K562 (cell line): ENCODE results near the gene NLGN2. TPM values are rescaled to one million over a fixed set of nuclear protein-coding genes. Genes with fewer than 3 reads are reported as not detected.

Experiments
- CHD7 ChIP-seq: fragments of 200-600 bp; sonication (generic); IDR thresholded peaks from one replicate; pipeline ENCODE4 v1.6.1; 2012; ENCODE audit warnings: mild to moderate bottlenecking, low read depth, low read length, inconsistent platforms
- EP400 ChIP-seq: fragments of 450-650 bp; IDR thresholded peaks from 2 replicates; pipeline ENCODE4 v1.6.1; 2017; ENCODE audit warnings: antibody characterized with exemption, mild to moderate bottlenecking, moderate library complexity
- HDAC6 ChIP-seq: IDR thresholded peaks from 2 replicates; pipeline ENCODE4 v1.6.1; 2012; ENCODE audit warnings: low read depth, mild to moderate bottlenecking, control low read depth, inconsistent platforms, low read length, moderate library complexity
- HNRNPLL ChIP-seq: fragments of 200-400 bp; formaldehyde crosslinking; IDR thresholded peaks from 2 replicates; pipeline ENCODE4 v1.6.1; 2017; ENCODE audit warnings: low read length, low read depth, mild to moderate bottlenecking; ENCODE audit not compliant: poor library complexity, severe bottlenecking
- NR2F6 ChIP-seq: fragments of 450-650 bp; formaldehyde crosslinking; IDR thresholded peaks from 2 replicates; pipeline ENCODE4 v1.4.0; 2020; ENCODE audit warnings: mild to moderate bottlenecking
- RERE ChIP-seq: sonication (generic); formaldehyde crosslinking; IDR thresholded peaks from 2 replicates; pipeline ENCODE4 v1.8.0; 2023; ENCODE audit warnings: missing genetic modification reagents, mild to moderate bottlenecking, borderline replicate concordance
- RFX5 ChIP-seq: IDR thresholded peaks from 2 replicates; pipeline ENCODE4 v1.6.1; 2011; ENCODE audit warnings: low read depth, mild to moderate bottlenecking, improper control_type of control experiment, low read length
- RHOXF2B ChIP-seq: fragments of 250-450 bp; sonication (Bioruptor Pico); conservative IDR thresholded peaks from 2 replicates; pipeline ENCODE4 v1.5.1; 2021
- SRSF9 ChIP-seq: fragments of 200-400 bp; formaldehyde crosslinking; IDR thresholded peaks from 2 replicates; pipeline ENCODE4 v1.6.1; 2017; ENCODE audit warnings: low read depth, low read length, borderline replicate concordance
- polyA plus RNA-seq, 8 experiments: library from polyadenylated mRNA; depleted of rRNA in 4 of 8; stranded (reverse) in 5 of 8; unstranded in 3 of 8; fragments of >200 nt; fragmentation: Nextera tagmentation in 2 of 8; fragmentation: Illumina TruSeq in 1 of 8; extraction: Ambion mirVana in 2 of 8; extraction: Trizol in 1 of 8; gene quantifications; 2 replicates each; pipeline versions ENCODE4 v1.2.1 to v1.2.3, GENCODE V29; 2011 to 2014; ENCODE audit warnings: inconsistent platforms in 1 of 8, missing spikeins in 1 of 8
- total RNA-seq, 7 experiments: library from RNA; depleted of rRNA in 6 of 7; stranded (reverse); fragments of >200 nt in 6 of 7; fragmentation: Illumina TruSeq in 2 of 7; extraction: Trizol in 2 of 7; gene quantifications; 2 replicates each; pipeline versions ENCODE4 v1.2.1 to v1.2.3, GENCODE V29; 2011 to 2021; ENCODE audit warnings: low replicate concordance in 1 of 7
- TF ChIP-seq, protein P1 (sequence below): sonication (generic); formaldehyde crosslinking; IDR thresholded peaks from 2 replicates; pipeline ENCODE4 v1.8.0; 2022; ENCODE audit warnings: mild to moderate bottlenecking, missing genetic modification reagents

The NLGN2 gene
- total and polyA plus RNA-seq, 9 of the 15 experiments (the other 6 are each of a cell fraction or from before 2014, with no cell fraction given): 0.11 to 7.8 (median 0.77) TPM

GRCh38 chr17:7466639-7467341 is 59.1 kb downstream of the NLGN2 start (continued):
- TF ChIP-seq CHD7 (no peak), NR2F6 (CRISPR knock-in tag) (no peak), HDAC6 (no peak), EP400 (no peak), HNRNPLL (no peak), SRSF9 (no peak), RHOXF2B (CRISPR knock-in tag) (no peak), RERE (CRISPR knock-in tag) (no peak), RFX5 (no peak)
- TF ChIP-seq, protein P1, sequence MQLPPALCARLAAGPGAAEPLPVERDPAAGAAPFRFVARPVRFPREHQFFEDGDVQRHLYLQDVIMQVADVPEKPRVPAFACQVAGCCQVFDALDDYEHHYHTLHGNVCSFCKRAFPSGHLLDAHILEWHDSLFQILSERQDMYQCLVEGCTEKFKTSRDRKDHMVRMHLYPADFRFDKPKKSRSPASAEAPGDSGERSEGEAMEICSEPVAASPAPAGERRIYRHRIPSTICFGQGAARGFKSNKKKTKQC (CRISPR knock-in tag): no peak
